DND-41 (cell line): ENCODE measurements around the gene KREMEN2.

Experiments used
- EZH2 ChIP-seq: IDR thresholded peaks from 3 replicates; pipeline ENCODE4 v1.6.1; 2012; ENCODE audit warnings: borderline replicate concordance, low read depth, mild to moderate bottlenecking, moderate library complexity, low read length, inconsistent platforms; ENCODE audit not compliant: severe bottlenecking
- TF ChIP-seq, protein P1 (sequence below): IDR thresholded peaks from 2 replicates; pipeline ENCODE4 v1.5.1; 2012; ENCODE audit warnings: borderline replicate concordance, low read length, moderate library complexity, mild to moderate bottlenecking; ENCODE audit not compliant: poor library complexity, severe bottlenecking; ENCODE audit errors: extremely low read depth

DNA sequence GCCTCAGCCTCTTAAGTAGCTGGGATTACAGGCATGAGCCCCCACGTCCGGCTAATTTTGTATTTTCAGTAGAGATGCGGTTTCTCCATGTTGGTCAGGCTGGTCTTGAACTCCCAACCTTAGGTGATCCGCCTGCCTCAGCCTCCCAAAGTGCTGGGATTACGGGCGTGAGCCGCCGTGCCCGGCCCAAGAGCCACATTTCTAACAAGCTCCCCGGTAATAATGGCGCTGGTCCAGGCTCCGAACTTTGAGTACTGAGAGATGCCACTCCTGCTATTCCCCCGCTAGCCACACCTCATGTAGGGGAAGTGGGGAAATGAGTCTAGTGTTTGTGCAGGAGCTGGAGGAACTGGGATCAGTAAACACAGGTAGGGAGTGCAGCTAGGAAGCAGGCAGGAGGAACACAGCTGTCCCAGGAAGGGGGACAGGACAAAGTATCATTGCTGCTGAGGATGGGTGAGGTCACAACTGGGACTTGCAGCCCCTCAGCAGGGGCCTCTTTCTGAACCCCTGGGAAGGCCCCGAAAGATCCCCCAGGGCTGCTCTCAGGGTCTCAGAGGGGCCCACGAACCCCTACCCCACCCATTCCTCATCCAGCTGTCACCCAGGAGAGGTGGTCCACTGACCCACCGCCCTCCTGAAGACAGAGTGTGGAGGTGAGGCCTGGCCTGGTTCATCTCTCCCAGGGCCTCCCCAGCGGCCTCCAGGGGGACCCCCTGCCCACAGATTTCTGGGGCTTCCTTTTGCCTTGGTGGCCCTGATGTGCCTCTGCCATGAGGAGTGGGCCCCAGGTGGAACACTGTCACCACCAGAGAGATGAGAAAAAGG, 3.7 kb upstream of the KREMEN2 start:
- no peak for TF ChIP-seq EZH2
- TF ChIP-seq, protein P1, sequence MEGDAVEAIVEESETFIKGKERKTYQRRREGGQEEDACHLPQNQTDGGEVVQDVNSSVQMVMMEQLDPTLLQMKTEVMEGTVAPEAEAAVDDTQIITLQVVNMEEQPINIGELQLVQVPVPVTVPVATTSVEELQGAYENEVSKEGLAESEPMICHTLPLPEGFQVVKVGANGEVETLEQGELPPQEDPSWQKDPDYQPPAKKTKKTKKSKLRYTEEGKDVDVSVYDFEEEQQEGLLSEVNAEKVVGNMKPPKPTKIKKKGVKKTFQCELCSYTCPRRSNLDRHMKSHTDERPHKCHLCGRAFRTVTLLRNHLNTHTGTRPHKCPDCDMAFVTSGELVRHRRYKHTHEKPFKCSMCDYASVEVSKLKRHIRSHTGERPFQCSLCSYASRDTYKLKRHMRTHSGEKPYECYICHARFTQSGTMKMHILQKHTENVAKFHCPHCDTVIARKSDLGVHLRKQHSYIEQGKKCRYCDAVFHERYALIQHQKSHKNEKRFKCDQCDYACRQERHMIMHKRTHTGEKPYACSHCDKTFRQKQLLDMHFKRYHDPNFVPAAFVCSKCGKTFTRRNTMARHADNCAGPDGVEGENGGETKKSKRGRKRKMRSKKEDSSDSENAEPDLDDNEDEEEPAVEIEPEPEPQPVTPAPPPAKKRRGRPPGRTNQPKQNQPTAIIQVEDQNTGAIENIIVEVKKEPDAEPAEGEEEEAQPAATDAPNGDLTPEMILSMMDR = no peak
